Loucy (cell line): ENCODE results near the gene RAB6B.

Experiments used
- CTCF ChIP-seq: fragments of 200-600 bp; sonication (generic); conservative IDR thresholded peaks from 2 replicates; pipeline ENCODE4 v1.5.1; 2014; ENCODE audit warnings: mild to moderate bottlenecking, antibody characterized with exemption, low read length
- EZH2phosphoT487 ChIP-seq: fragments of 200-600 bp; IDR thresholded peaks from 2 replicates; pipeline ENCODE4 v1.6.1; 2018; ENCODE audit warnings: antibody characterized with exemption, mild to moderate bottlenecking, moderate library complexity, borderline replicate concordance

DNA sequence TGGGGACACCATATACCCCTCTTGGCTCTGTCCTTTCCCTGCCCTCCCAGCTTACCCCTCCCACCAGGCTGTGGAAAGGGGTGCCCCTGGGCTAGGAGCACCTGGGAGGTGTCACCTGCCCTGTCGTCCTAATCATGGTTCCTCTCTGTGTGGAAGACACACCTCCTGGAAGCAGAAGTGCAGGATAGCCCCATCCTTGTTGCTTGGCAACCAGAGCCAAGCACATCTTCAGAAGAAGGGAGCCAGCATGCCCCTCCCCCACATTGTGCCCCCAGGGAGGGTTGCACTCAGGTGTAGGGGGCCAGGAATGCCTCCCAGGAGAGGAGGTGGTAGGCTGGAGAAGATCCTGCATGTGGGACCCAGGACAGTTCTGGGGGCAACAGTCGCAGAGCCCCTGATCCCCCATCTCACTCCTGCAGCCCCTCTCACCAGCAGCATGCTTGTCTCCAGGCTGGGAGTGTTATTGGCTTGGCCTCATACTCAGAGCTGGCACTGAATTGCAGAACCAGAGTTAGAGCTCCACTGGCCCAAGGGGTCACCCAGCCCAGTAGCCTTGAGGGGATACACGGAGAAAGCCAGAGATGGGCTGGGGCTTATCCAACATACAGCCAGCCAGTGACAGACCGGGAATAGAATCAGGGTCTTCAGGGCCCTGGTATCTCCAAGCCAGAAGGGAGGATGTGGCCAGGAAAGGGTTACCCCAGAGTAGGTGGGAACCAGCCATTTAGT lies 8.4 kb downstream of the RAB6B start:
- TF ChIP-seq EZH2phosphoT487 (no peak), CTCF (no peak)
